Activated naive CD8-positive, alpha-beta T cell treated with anti-CD3 and anti-CD28 coated beads for 36 hours (primary cell): ENCODE data around the gene DLG1. TPM values are rescaled to one million over a fixed set of nuclear protein-coding genes. Genes with fewer than 3 reads are reported as not detected.
"Not testable (repeated sequence)": the region's sequence is repeated elsewhere in the genome, so short reads cannot be mapped to it uniquely, and the experiment has no call there.

ENCODE experiments used
- DNase-seq: peaks from one replicate; pipeline ENCODE4 v3.0.0; 2021
- H3K27ac Mint-ChIP-seq: one replicate; pipeline ENCODE4 v1.8.0; 2022; ENCODE audit warnings: mild to moderate bottlenecking, moderate library complexity, mixed read lengths
- H3K27me3 Mint-ChIP-seq: one replicate; pipeline ENCODE4 v1.8.0; 2022; ENCODE audit warnings: mild to moderate bottlenecking, mixed read lengths
- H3K36me3 Mint-ChIP-seq: one replicate; pipeline ENCODE4 v1.8.0; 2021; ENCODE audit warnings: mild to moderate bottlenecking, mixed read lengths
- H3K4me1 Mint-ChIP-seq: one replicate; pipeline ENCODE4 v1.8.0; 2021; ENCODE audit warnings: mixed read lengths
- H3K4me3 Mint-ChIP-seq: one replicate; pipeline ENCODE4 v1.8.0; 2022; ENCODE audit warnings: mild to moderate bottlenecking, moderate library complexity, mixed read lengths
- H3K9me3 Mint-ChIP-seq: one replicate; pipeline ENCODE4 v1.8.0; 2022; ENCODE audit warnings: mixed read lengths
- total RNA-seq, 2 experiments: library from RNA; stranded (reverse); gene quantifications; one replicate each; pipeline ENCODE4 v1.2.3, GENCODE V29; 2021

The DLG1 gene
- total RNA-seq, 2 experiments from 2014 or later, result 47.9 to 49.1 TPM

DNA sequence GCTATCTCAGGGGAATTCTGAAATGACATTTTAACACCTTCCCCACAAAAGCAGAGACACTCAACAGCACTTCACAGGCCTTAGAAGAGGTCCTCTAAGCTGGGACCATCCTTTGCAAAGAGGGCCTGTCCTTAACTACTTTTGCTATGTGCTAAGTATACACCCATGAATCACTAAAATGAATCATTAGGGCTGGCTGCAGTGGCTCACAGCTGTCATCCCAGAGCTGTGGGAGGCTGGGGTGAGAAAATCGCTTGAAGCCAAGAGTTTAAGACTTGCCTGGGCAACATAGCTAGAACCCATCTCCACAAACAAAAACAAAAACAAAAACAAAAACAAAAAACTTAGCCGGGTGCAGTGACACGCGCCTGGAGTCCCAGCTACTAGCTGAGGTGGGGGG is 214.9 kb downstream of the DLG1 start:
- H3K36me3 Mint-ChIP-seq, result peaks cover 7% of the 10 kb centered on the region
- no peaks in the 10 kb centered on the region for H3K27me3 Mint-ChIP-seq
- no peak overlapping the region for H3K27ac Mint-ChIP-seq
- H3K4me1 Mint-ChIP-seq, result peaks cover 9% of the 10 kb centered on the region
- no peak overlapping the region for H3K4me3 Mint-ChIP-seq
- no peaks in the 10 kb centered on the region for H3K9me3 Mint-ChIP-seq
- peak; percentile 3 for DNase-seq

DNA sequence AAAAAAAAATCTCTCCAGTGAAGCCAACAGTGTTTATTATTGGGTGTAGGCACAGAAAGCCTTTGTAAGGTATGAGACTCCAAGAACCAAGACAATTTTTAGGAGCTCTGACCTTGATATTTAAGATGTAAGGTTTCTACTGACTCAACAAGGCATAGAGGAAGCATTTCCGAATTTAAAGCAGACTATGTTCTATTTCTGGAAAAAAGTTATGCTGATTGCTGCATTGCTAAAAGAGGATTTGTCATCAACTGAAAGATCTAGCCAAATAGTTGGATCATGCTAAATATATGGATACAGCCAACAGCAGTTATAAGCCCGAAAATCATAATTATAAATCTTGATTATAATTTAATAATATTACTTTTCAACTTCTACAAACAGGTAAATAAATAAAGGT is 215.5 kb downstream of the DLG1 start:
- no peak overlapping the region for H3K4me3 Mint-ChIP-seq

GRCh38 chr3:197080344-197080743 is 218.1 kb downstream of the DLG1 start:
- Mint-ChIP-seq H3K9me3 (no peaks in the 10 kb centered on the region), H3K4me3 (no peak overlapping the region)

More for the DNA sequence above, 215.5 kb downstream of the DLG1 start:
- Mint-ChIP-seq H3K27me3 (no peaks in the 10 kb centered on the region), H3K36me3 (peaks cover 7% of the 10 kb centered on the region), H3K27ac (no peak overlapping the region), H3K9me3 (no peaks in the 10 kb centered on the region), H3K4me1 (peaks cover 9% of the 10 kb centered on the region)
- no peak for DNase-seq

DNA sequence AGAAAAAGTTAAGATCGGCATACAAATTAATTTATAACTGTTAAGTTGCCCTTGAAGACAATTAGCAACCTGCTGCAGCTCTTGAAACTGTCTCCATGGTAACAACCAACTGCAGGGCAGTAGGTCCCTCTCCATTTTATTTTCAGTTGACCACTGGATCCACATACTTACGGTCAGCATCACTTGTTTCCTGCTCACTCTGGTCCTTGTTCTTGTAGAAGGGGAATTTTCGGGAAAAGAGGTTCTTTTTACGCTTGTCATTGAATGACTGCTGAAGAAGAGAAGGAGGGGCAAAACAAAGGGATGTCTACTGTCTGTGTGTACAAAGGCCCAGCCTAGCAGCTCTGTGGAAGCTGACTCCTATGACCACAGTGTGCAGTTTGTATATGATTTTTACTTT is 222.0 kb downstream of the DLG1 start:
- no peaks in the 10 kb centered on the region for H3K27me3 Mint-ChIP-seq
- H3K4me3 Mint-ChIP-seq, result no peak overlapping the region
- peaks cover 17% of the 10 kb centered on the region for H3K36me3 Mint-ChIP-seq
- H3K4me1 Mint-ChIP-seq, result no peaks in the 10 kb centered on the region
- H3K27ac Mint-ChIP-seq, result no peak overlapping the region
- DNase-seq, result no peak
- H3K9me3 Mint-ChIP-seq, result no peaks in the 10 kb centered on the region

More at GRCh38 chr3:197080344-197080743, 218.1 kb downstream of the DLG1 start:
- DNase-seq, result no peak
- Mint-ChIP-seq H3K27me3 (no peaks in the 10 kb centered on the region), H3K27ac (no peak overlapping the region), H3K36me3 (peaks cover 9% of the 10 kb centered on the region), H3K4me1 (peaks cover 9% of the 10 kb centered on the region)

GRCh38 chr3:197068077-197068476 is 230.3 kb downstream of the DLG1 start:
- DNase-seq, result no peak
- no peaks in the 10 kb centered on the region for H3K9me3 Mint-ChIP-seq
- H3K27me3 Mint-ChIP-seq, result no peaks in the 10 kb centered on the region
- peaks cover 7% of the 10 kb centered on the region for H3K36me3 Mint-ChIP-seq
- H3K27ac Mint-ChIP-seq, result no peak overlapping the region
- H3K4me3 Mint-ChIP-seq, result no peak overlapping the region
- H3K4me1 Mint-ChIP-seq, result no peaks in the 10 kb centered on the region

DNA sequence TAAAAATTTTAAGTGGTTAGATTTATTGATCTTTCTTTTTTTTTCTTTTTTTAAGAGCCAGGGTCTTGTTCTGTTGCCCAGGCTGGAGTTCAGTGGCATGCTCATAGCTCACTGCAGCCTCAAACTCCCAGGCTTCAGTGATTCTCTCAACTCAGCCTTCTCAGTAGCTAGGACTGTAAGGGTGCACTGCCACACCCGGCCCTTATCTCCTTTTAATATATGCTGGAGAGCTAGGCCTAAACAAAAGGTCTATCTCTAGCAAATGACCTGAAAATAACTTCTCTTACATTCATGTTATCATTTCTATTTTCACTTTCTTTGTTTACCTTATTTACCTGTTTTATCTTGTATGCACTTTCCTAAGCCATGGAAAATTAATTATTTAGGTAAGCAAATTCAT is 233.6 kb downstream of the DLG1 start:
- Mint-ChIP-seq H3K4me3 (no peak overlapping the region), H3K27ac (no peak overlapping the region), H3K27me3 (no peaks in the 10 kb centered on the region), H3K9me3 (no peaks in the 10 kb centered on the region), H3K36me3 (peaks cover 9% of the 10 kb centered on the region), H3K4me1 (no peaks in the 10 kb centered on the region)
- DNase-seq, result no peak

- no peak overlapping the region for H3K27ac Mint-ChIP-seq
- no peak for DNase-seq
- no peaks in the 10 kb centered on the region for H3K9me3 Mint-ChIP-seq
- H3K27me3 Mint-ChIP-seq, result no peaks in the 10 kb centered on the region
- peaks cover 13% of the 10 kb centered on the region for H3K36me3 Mint-ChIP-seq
- no peak overlapping the region for H3K4me3 Mint-ChIP-seq
- no peaks in the 10 kb centered on the region for H3K4me1 Mint-ChIP-seq
Observed at GRCh38 chr3:197062446-197062845, 236.0 kb downstream of the DLG1 start.

GRCh38 chr3:197051637-197052036 is 246.8 kb downstream of the DLG1 start:
- DNase-seq, H3K9me3 Mint-ChIP-seq, H3K4me1 Mint-ChIP-seq, H3K4me3 Mint-ChIP-seq, H3K27ac Mint-ChIP-seq, H3K27me3 Mint-ChIP-seq: not testable (repeated sequence)
- peaks cover 15% of the 10 kb centered on the region for H3K36me3 Mint-ChIP-seq

GRCh38 chr3:197050511-197050910 is 247.9 kb downstream of the DLG1 start:
- peaks cover 4% of the 10 kb centered on the region for H3K4me1 Mint-ChIP-seq
- H3K27me3 Mint-ChIP-seq, result no peaks in the 10 kb centered on the region
- no peaks in the 10 kb centered on the region for H3K9me3 Mint-ChIP-seq
- H3K36me3 Mint-ChIP-seq, result peaks cover 19% of the 10 kb centered on the region
- peak overlapping the region; percentile 6 for H3K27ac Mint-ChIP-seq
- no peak for DNase-seq
- no peak overlapping the region for H3K4me3 Mint-ChIP-seq

DNA sequence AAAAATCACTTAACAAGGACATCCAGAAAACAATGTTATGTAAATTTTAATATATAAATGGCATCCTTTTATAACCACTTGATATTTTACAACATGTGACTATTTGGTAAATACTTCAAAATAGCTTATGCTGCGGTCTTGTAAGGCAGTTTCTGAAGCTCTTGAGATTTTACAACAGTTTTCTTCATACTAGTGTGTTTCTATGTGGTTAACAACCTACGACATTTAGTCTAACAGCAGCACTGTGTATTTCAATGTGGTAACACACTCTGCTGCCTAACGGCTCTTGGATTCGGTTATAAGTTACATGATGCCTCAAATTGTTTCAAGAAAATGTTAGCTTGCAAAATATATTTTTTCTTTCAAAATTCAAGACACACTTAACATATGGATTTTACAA is 255.9 kb downstream of the DLG1 start:
- no peaks in the 10 kb centered on the region for H3K9me3 Mint-ChIP-seq

GRCh38 chr3:197041875-197042488 is 256.4 kb downstream of the DLG1 start:
- no peaks in the 10 kb centered on the region for H3K9me3 Mint-ChIP-seq
- H3K27ac Mint-ChIP-seq, result no peak overlapping the region

More for the DNA sequence above, 255.9 kb downstream of the DLG1 start:
- Mint-ChIP-seq H3K27me3 (no peaks in the 10 kb centered on the region), H3K27ac (no peak overlapping the region), H3K4me1 (no peaks in the 10 kb centered on the region), H3K36me3 (peaks cover 4% of the 10 kb centered on the region), H3K4me3 (no peak overlapping the region)
- no peak for DNase-seq

GRCh38 chr3:197040658-197041057 is 257.8 kb downstream of the DLG1 start:
- H3K4me1 Mint-ChIP-seq, result no peaks in the 10 kb centered on the region
- H3K27ac Mint-ChIP-seq, result no peak overlapping the region
- H3K27me3 Mint-ChIP-seq, result no peaks in the 10 kb centered on the region
- no peak overlapping the region for H3K4me3 Mint-ChIP-seq
- H3K36me3 Mint-ChIP-seq, result no peaks in the 10 kb centered on the region
- no peak for DNase-seq
- no peaks in the 10 kb centered on the region for H3K9me3 Mint-ChIP-seq

More at GRCh38 chr3:197041875-197042488, 256.4 kb downstream of the DLG1 start:
- no peak overlapping the region for H3K4me3 Mint-ChIP-seq
- H3K4me1 Mint-ChIP-seq, result no peaks in the 10 kb centered on the region
- H3K27me3 Mint-ChIP-seq, result no peaks in the 10 kb centered on the region
- H3K36me3 Mint-ChIP-seq, result peaks cover 4% of the 10 kb centered on the region
- no peak for DNase-seq

GRCh38 chr3:197038679-197039462 is 259.5 kb downstream of the DLG1 start:
- no peak overlapping the region for H3K4me3 Mint-ChIP-seq
- no peak overlapping the region for H3K27ac Mint-ChIP-seq
- peaks cover 3% of the 10 kb centered on the region for H3K9me3 Mint-ChIP-seq
- no peaks in the 10 kb centered on the region for H3K36me3 Mint-ChIP-seq
- H3K27me3 Mint-ChIP-seq, result no peaks in the 10 kb centered on the region
- DNase-seq, result no peak
- H3K4me1 Mint-ChIP-seq, result no peaks in the 10 kb centered on the region

- Mint-ChIP-seq H3K4me1 (peaks cover 3% of the 10 kb centered on the region), H3K4me3 (no peak overlapping the region), H3K9me3 (peaks cover 3% of the 10 kb centered on the region), H3K27ac (no peak overlapping the region), H3K27me3 (peaks cover 3% of the 10 kb centered on the region), H3K36me3 (no peaks in the 10 kb centered on the region)
- no peak for DNase-seq
Observed at GRCh38 chr3:197035577-197035976, 262.8 kb downstream of the DLG1 start.

- H3K27me3 Mint-ChIP-seq, H3K36me3 Mint-ChIP-seq, H3K27ac Mint-ChIP-seq, H3K4me3 Mint-ChIP-seq, DNase-seq, H3K9me3 Mint-ChIP-seq, H3K4me1 Mint-ChIP-seq: not testable (repeated sequence)
Observed at GRCh38 chr3:197034778-197035177, 263.6 kb downstream of the DLG1 start.

DNA sequence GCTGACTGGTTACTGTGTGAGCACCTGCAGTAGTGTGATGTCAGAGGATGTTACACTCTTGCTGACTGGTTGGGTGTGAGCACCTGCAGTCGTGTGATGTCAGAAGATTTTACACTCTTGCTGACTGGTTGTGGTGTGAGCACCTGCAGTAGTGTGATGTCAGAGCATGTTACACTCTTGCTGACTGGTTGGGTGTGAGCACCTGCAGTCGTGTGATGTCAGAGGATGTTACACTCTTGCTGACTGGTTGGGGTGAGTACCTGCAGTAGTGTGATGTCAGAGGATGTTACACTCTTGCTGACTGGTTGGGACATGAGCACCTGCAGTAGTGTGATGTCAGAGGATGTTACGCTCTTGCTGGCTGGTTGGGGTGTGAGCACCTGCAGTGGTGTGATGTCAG is 264.6 kb downstream of the DLG1 start:
- H3K4me3 Mint-ChIP-seq, H3K27me3 Mint-ChIP-seq, H3K4me1 Mint-ChIP-seq, H3K9me3 Mint-ChIP-seq, DNase-seq, H3K36me3 Mint-ChIP-seq, H3K27ac Mint-ChIP-seq: not testable (repeated sequence)
